Endodermal cell (in vitro differentiated cells): ENCODE results near the gene IRX1. TPM values are rescaled to one million over a fixed set of nuclear protein-coding genes. Genes with fewer than 3 reads are reported as not detected.

Source experiments
- DNase-seq: peaks from one replicate; pipeline ENCODE4 v3.0.0-alpha.2; 2017
- H3K27ac ChIP-seq: 2 replicates; pipeline ENCODE4 v1.5.1; 2013; ENCODE audit warnings: mild to moderate bottlenecking, low read depth, low read length, moderate library complexity
- H3K27me3 ChIP-seq: 2 replicates; pipeline ENCODE4 v1.6.1; 2013; ENCODE audit warnings: mild to moderate bottlenecking, low read length, moderate library complexity; ENCODE audit not compliant: insufficient read depth, control insufficient read depth, poor library complexity, severe bottlenecking
- H3K36me3 ChIP-seq: 2 replicates; pipeline ENCODE4 v1.7.0; 2013; ENCODE audit warnings: mild to moderate bottlenecking, low read length, moderate library complexity; ENCODE audit not compliant: control insufficient read depth, insufficient read depth
- H3K4me1 ChIP-seq: one replicate; pipeline ENCODE4 v1.7.0; 2013; ENCODE audit warnings: low read length; ENCODE audit not compliant: control insufficient read depth, insufficient read depth
- H3K4me3 ChIP-seq: 2 replicates; pipeline ENCODE4 v1.5.1; 2013; ENCODE audit warnings: mild to moderate bottlenecking, low read length, moderate library complexity
- H3K9ac ChIP-seq: 2 replicates; pipeline ENCODE4 v1.6.1; 2013; ENCODE audit warnings: mild to moderate bottlenecking, low read length, moderate library complexity; ENCODE audit not compliant: poor library complexity, severe bottlenecking; ENCODE audit errors: extremely low read depth
- H3K9me3 ChIP-seq: 2 replicates; pipeline ENCODE4 v1.6.1; 2013; ENCODE audit warnings: mild to moderate bottlenecking, low read length, moderate library complexity; ENCODE audit not compliant: control insufficient read depth
- H3K27ac Mint-ChIP-seq: 2 replicates; pipeline ENCODE4 v1.8.0; 2020; ENCODE audit warnings: mixed read lengths
- H3K27me3 Mint-ChIP-seq: 2 replicates; pipeline ENCODE4 v1.8.0; 2021; ENCODE audit warnings: mild to moderate bottlenecking, mixed read lengths; ENCODE audit not compliant: insufficient read depth
- H3K36me3 Mint-ChIP-seq: 2 replicates; pipeline ENCODE4 v1.8.0; 2020; ENCODE audit warnings: low read depth, mixed read lengths
- H3K4me1 Mint-ChIP-seq: 2 replicates; pipeline ENCODE4 v1.8.0; 2020; ENCODE audit warnings: mixed read lengths
- H3K4me3 Mint-ChIP-seq: 2 replicates; pipeline ENCODE4 v1.8.0; 2020; ENCODE audit warnings: mild to moderate bottlenecking, moderate library complexity, mixed read lengths
- H3K9me3 Mint-ChIP-seq: 2 replicates; pipeline ENCODE4 v1.8.0; 2020; ENCODE audit warnings: mild to moderate bottlenecking, mixed read lengths
- WGBS, 2 experiments: methylation state at CpG; one replicate each; pipeline versions ENCODE4 v1.1.5 to v1.1.7; 2013; ENCODE audit warnings: missing lambda C conversion rate in 2 of 2, mixed read lengths in 1 of 2; ENCODE audit not compliant: insufficient coverage in 1 of 2, insufficient read length in 1 of 2; 5-methylcytosine and 5-hydroxymethylcytosine counted together
- total RNA-seq, 2 donors: library from RNA; stranded (reverse); fragmentation: NEBNext Ultra II Directional in 1 of 2; extraction: Animal tissue kit (Norgen Biotek cat#: 25700) in 1 of 2; gene quantifications; 2 replicates in 1 of 2; 3 replicates in 1 of 2; pipeline ENCODE4 v1.2.1, GENCODE V29; 2021
- TF ChIP-seq, protein P1 (sequence below): fragments of 200-600 bp; sonication (generic); conservative IDR thresholded peaks from 2 replicates; pipeline ENCODE4 v1.5.0; 2021; ENCODE audit warnings: antibody characterized with exemption, mild to moderate bottlenecking

The IRX1 gene
- total RNA-seq, 2 donors from 2014 or later, result 1.9 to 7.6 TPM

DNA sequence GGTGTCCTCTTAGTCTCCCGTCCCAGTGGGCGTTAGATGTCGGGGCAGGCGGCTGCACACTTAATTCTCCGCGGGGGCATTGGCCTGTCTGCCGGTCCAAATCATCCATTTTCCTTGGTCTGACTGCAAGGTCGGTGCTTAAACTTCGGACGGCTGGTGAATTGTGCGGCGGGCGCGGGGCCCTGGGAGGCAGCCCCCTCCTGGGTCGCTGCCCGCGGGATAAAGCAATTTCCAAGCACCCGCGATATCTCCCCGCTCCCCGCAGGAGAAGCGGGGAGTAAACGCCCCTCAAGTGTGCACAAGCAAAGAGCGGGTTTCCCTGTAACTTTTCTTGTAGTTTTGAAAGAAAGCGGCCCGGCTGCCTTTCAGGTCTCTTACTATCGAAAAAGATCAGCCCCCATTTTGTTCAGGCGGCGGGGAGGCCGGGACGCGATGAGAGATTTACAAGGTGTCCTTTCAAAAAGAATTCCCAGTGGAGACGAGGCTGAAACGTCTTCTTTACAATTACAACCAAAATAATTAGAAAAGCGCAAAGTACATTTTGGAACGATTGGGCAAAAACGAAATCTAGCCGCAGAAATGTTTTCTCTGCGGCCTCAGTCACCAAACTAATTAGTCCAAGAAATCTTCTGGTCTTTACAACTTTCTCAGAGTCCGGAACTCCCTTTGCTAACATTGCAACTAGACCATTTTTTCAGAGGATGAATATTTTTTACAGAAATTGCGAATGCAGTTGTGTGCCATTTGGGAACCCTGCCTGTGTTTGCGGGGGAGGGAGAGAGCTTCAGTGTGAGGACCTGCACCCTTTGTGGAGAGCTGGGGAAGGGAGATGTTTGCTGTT is 1.8 kb downstream of the IRX1 start:
- Histone ChIP-seq H3K4me1 (peaks cover 6% of the 10 kb centered on the region), H3K27ac (peak overlapping the region; percentile 49), H3K9me3 (no peaks in the 10 kb centered on the region), H3K9ac (peak overlapping the region; percentile 22), H3K27me3 (peaks cover 94% of the 10 kb centered on the region), H3K4me3 (peak overlapping the region; percentile 70), H3K36me3 (no peaks in the 10 kb centered on the region)
- peak; percentile 60 for DNase-seq
- no peak overlapping the region for H3K27ac Mint-ChIP-seq
- 3 to 4% methylated on average over 29 to 42 of the region's 42 CpGs for WGBS, 2 experiments
- H3K27me3 Mint-ChIP-seq, result peaks cover 93% of the 10 kb centered on the region
- TF ChIP-seq, protein P1, sequence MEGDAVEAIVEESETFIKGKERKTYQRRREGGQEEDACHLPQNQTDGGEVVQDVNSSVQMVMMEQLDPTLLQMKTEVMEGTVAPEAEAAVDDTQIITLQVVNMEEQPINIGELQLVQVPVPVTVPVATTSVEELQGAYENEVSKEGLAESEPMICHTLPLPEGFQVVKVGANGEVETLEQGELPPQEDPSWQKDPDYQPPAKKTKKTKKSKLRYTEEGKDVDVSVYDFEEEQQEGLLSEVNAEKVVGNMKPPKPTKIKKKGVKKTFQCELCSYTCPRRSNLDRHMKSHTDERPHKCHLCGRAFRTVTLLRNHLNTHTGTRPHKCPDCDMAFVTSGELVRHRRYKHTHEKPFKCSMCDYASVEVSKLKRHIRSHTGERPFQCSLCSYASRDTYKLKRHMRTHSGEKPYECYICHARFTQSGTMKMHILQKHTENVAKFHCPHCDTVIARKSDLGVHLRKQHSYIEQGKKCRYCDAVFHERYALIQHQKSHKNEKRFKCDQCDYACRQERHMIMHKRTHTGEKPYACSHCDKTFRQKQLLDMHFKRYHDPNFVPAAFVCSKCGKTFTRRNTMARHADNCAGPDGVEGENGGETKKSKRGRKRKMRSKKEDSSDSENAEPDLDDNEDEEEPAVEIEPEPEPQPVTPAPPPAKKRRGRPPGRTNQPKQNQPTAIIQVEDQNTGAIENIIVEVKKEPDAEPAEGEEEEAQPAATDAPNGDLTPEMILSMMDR, result no peak
- peak overlapping the region; percentile 59 for H3K4me3 Mint-ChIP-seq
- H3K9me3 Mint-ChIP-seq, result no peaks in the 10 kb centered on the region
- no peaks in the 10 kb centered on the region for H3K36me3 Mint-ChIP-seq
- peaks cover 30% of the 10 kb centered on the region for H3K4me1 Mint-ChIP-seq

DNA sequence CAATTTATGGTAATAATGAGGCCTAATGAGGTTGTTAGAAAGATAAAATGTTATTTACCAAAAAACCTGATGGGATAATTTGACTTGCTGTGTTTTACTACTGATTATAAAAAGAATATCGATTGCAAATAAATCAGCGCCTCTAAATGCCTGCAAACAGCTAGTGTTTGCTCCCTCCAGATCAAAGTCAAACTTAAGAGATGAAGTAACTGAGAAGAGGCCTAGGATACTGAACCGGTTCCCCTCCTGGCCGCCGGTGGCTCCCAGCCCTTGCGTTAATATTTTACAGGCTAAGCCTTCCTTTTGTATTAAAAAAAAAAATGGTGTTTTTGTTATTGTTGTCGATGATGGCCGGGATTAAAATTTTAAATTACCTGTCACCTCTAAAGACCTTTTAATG is 2.6 kb downstream of the IRX1 start:
- Histone ChIP-seq H3K27me3 (peaks cover 94% of the 10 kb centered on the region), H3K27ac (no peak overlapping the region), H3K36me3 (no peaks in the 10 kb centered on the region), H3K9ac (peak overlapping the region; percentile 13), H3K9me3 (no peaks in the 10 kb centered on the region), H3K4me3 (peak overlapping the region; percentile 70), H3K4me1 (peaks cover 6% of the 10 kb centered on the region)
- DNase-seq, result no peak
- H3K9me3 Mint-ChIP-seq, result no peaks in the 10 kb centered on the region
- 12% methylated on average over 7 of the region's 8 CpGs; no CpG with 5 or more reads in 1 of the 2 experiments for WGBS, 2 experiments
- H3K36me3 Mint-ChIP-seq, result no peaks in the 10 kb centered on the region
- H3K4me3 Mint-ChIP-seq, result peak overlapping the region; percentile 59
- peaks cover 30% of the 10 kb centered on the region for H3K4me1 Mint-ChIP-seq
- H3K27ac Mint-ChIP-seq, result no peak overlapping the region
- peaks cover 93% of the 10 kb centered on the region for H3K27me3 Mint-ChIP-seq
- TF ChIP-seq, protein P1, result no peak

DNA sequence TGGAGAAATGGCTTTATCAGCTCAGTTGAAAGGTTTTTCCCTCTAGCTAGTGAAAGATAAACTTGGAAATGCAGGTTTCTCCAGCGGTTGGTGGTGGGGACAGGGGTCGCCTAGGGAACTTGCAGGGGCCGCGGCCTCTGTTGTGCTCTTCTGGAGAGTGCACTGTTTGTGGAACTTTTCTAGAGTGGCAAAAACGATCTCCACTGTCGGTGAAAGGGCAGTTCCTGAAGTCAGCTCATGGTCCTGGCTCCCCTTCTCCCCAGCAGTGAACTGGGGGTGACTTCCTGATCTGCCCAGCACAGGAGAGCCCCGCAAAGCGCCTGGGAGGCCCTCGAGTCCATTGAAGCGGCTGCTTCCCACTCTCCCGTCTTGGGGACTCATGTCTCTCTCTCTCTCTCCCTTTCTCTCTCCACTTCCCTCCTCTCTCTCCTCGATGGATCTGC is 3.2 kb downstream of the IRX1 start:
- Histone ChIP-seq H3K27ac (no peak overlapping the region), H3K36me3 (no peaks in the 10 kb centered on the region), H3K9me3 (no peaks in the 10 kb centered on the region), H3K27me3 (peaks cover 94% of the 10 kb centered on the region), H3K9ac (no peak overlapping the region), H3K4me1 (peaks cover 6% of the 10 kb centered on the region), H3K4me3 (peak overlapping the region; percentile 53)
- H3K27me3 Mint-ChIP-seq, result peaks cover 93% of the 10 kb centered on the region
- peaks cover 28% of the 10 kb centered on the region for H3K4me1 Mint-ChIP-seq
- H3K27ac Mint-ChIP-seq, result no peak overlapping the region
- TF ChIP-seq, protein P1, result no peak
- 8 to 20% methylated on average over 8 to 12 of the region's 12 CpGs for WGBS, 2 experiments
- peak overlapping the region; percentile 59 for H3K4me3 Mint-ChIP-seq
- no peaks in the 10 kb centered on the region for H3K36me3 Mint-ChIP-seq
- DNase-seq, result peak; percentile 61
- H3K9me3 Mint-ChIP-seq, result no peaks in the 10 kb centered on the region
